GM19193 (cell line): Measurements from ENCODE around the gene EEF1AKMT3.

Experiments
- POLR2A ChIP-seq: IDR thresholded peaks from 4 replicates; pipeline ENCODE4 v1.6.1; 2011; ENCODE audit not compliant: insufficient read depth, insufficient read length; ENCODE audit errors: extremely low read depth

The EEF1AKMT3 gene

GRCh38 chr12:57823131-57823907, 50.9 kb downstream of the EEF1AKMT3 start:
- TF ChIP-seq POLR2A = no peak

GRCh38 chr12:57823908-57824640, 51.7 kb downstream of the EEF1AKMT3 start:
- no peak for TF ChIP-seq POLR2A

- TF ChIP-seq POLR2A = no peak
These were observed 53.0 kb downstream of the EEF1AKMT3 start for GRCh38 chr12:57825451-57825850.

- no peak for TF ChIP-seq POLR2A
These were observed 54.0 kb downstream of the EEF1AKMT3 start for GRCh38 chr12:57826400-57826799.

GRCh38 chr12:57826966-57827365, 54.6 kb downstream of the EEF1AKMT3 start:
- no peak for TF ChIP-seq POLR2A

- no peak for TF ChIP-seq POLR2A
These were observed 56.8 kb downstream of the EEF1AKMT3 start for GRCh38 chr12:57829025-57829777.

- no peak for TF ChIP-seq POLR2A
These were observed 58.0 kb downstream of the EEF1AKMT3 start for GRCh38 chr12:57830393-57830792.
